H9 (cell line): ENCODE measurements around the gene SMR3A. TPM values are rescaled to one million over a fixed set of nuclear protein-coding genes. Genes with fewer than 3 reads are reported as not detected.

Experiments
- DNase-seq: peaks from one replicate; pipeline ENCODE4 v3.0.0-alpha.2; 2017
- H2AFZ ChIP-seq: one replicate; pipeline ENCODE4 v1.6.1; 2013; ENCODE audit warnings: mild to moderate bottlenecking, low read length, control low read depth, moderate library complexity
- H2AK5ac ChIP-seq: 2 replicates; pipeline ENCODE4 v1.6.1; 2013; ENCODE audit warnings: low read length, control low read depth, mixed read lengths; ENCODE audit not compliant: insufficient read length
- H2BK120ac ChIP-seq: one replicate; pipeline ENCODE4 v1.6.1; 2013; ENCODE audit warnings: low read depth, mild to moderate bottlenecking, low read length, control low read depth, inconsistent platforms; ENCODE audit not compliant: poor library complexity, severe bottlenecking
- H2BK12ac ChIP-seq: 2 replicates; pipeline ENCODE4 v1.6.1; 2013; ENCODE audit warnings: low read length, control low read depth, mixed read lengths, low read depth; ENCODE audit not compliant: insufficient read length
- H2BK15ac ChIP-seq: 2 replicates; pipeline ENCODE4 v1.6.1; 2013; ENCODE audit warnings: low read depth, low read length, control low read depth
- H2BK20ac ChIP-seq: one replicate; pipeline ENCODE4 v1.6.1; 2013; ENCODE audit warnings: low read depth, mild to moderate bottlenecking, low read length, control low read depth, inconsistent platforms; ENCODE audit not compliant: poor library complexity, severe bottlenecking
- H2BK5ac ChIP-seq: 2 replicates; pipeline ENCODE4 v1.6.1; 2013; ENCODE audit warnings: low read length, control low read depth, mixed read lengths; ENCODE audit not compliant: insufficient read length
- H3K14ac ChIP-seq: 2 replicates; pipeline ENCODE4 v1.6.1; 2013; ENCODE audit warnings: low read length, control low read depth; ENCODE audit not compliant: insufficient read depth
- H3K18ac ChIP-seq: 2 replicates; pipeline ENCODE4 v1.6.1; 2013; ENCODE audit warnings: low read depth, mild to moderate bottlenecking, mixed read lengths, low read length, control low read depth; ENCODE audit not compliant: insufficient read length
- H3K23ac ChIP-seq: 2 replicates; pipeline ENCODE4 v1.6.1; 2013; ENCODE audit warnings: low read length, control low read depth, mixed read lengths, low read depth; ENCODE audit not compliant: insufficient read length
- H3K23me2 ChIP-seq: 2 replicates; pipeline ENCODE4 v1.6.1; 2013; ENCODE audit warnings: low read depth, mild to moderate bottlenecking, mixed read lengths, low read length, control low read depth; ENCODE audit not compliant: insufficient read length, poor library complexity, severe bottlenecking
- H3K27ac ChIP-seq: 2 replicates; pipeline ENCODE4 v1.5.1; 2013; ENCODE audit warnings: low read length, control low read depth, mixed read lengths, low read depth; ENCODE audit not compliant: insufficient read length
- H3K27me3 ChIP-seq: 2 replicates; pipeline ENCODE4 v1.6.1; 2013; ENCODE audit warnings: low read length, control low read depth, inconsistent platforms; ENCODE audit not compliant: insufficient read depth
- H3K4ac ChIP-seq: 2 replicates; pipeline ENCODE4 v1.6.1; 2013; ENCODE audit warnings: low read depth, mild to moderate bottlenecking, control low read depth, inconsistent platforms, low read length, moderate library complexity
- H3K4me1 ChIP-seq: 2 replicates; pipeline ENCODE4 v1.6.1; 2013; ENCODE audit warnings: low read length, control low read depth, inconsistent platforms; ENCODE audit not compliant: insufficient read depth
- H3K4me2 ChIP-seq: 2 replicates; pipeline ENCODE4 v1.6.1; 2013; ENCODE audit warnings: low read length, control low read depth, mixed read lengths; ENCODE audit not compliant: insufficient read length, insufficient read depth
- H3K56ac ChIP-seq: 2 replicates; pipeline ENCODE4 v1.6.1; 2013; ENCODE audit warnings: low read depth, mild to moderate bottlenecking, mixed read lengths, low read length, control low read depth; ENCODE audit not compliant: insufficient read length
- H3K79me1 ChIP-seq: 2 replicates; pipeline ENCODE4 v1.6.1; 2013; ENCODE audit warnings: low read depth, mild to moderate bottlenecking, moderate library complexity, low read length, control low read depth, inconsistent platforms; ENCODE audit not compliant: insufficient read depth, poor library complexity, severe bottlenecking
- H3K79me2 ChIP-seq: 2 replicates; pipeline ENCODE4 v1.6.1; 2013; ENCODE audit warnings: low read length, control low read depth, inconsistent platforms; ENCODE audit not compliant: insufficient read depth
- H3K9ac ChIP-seq: 2 replicates; pipeline ENCODE4 v1.6.1; 2013; ENCODE audit warnings: low read length, control low read depth, mixed read lengths; ENCODE audit not compliant: insufficient read length; ENCODE audit errors: extremely low read depth
- H3K9me3 ChIP-seq: one replicate; pipeline ENCODE4 v1.6.1; 2013; ENCODE audit warnings: low read depth, low read length, inconsistent platforms; ENCODE audit not compliant: control insufficient read depth
- H3T11ph ChIP-seq: one replicate; pipeline ENCODE4 v1.6.1; 2013; ENCODE audit warnings: mild to moderate bottlenecking, low read length, control low read depth, inconsistent platforms
- H4K20me1 ChIP-seq: one replicate; pipeline ENCODE4 v1.6.1; 2013; ENCODE audit not compliant: control insufficient read depth, insufficient read length, insufficient read depth
- H4K5ac ChIP-seq: 2 replicates; pipeline ENCODE4 v1.6.1; 2013; ENCODE audit warnings: low read depth, mild to moderate bottlenecking, mixed read lengths, low read length, control low read depth; ENCODE audit not compliant: insufficient read length
- H4K8ac ChIP-seq: replicated peaks from 2 replicates; pipeline ENCODE4 v1.6.1; 2013; ENCODE audit warnings: low read length, control low read depth, mixed read lengths, low read depth; ENCODE audit not compliant: insufficient read length
- H4K91ac ChIP-seq: 2 replicates; pipeline ENCODE4 v1.6.1; 2013; ENCODE audit warnings: low read depth, mild to moderate bottlenecking, moderate library complexity, mixed read lengths, low read length, control low read depth; ENCODE audit not compliant: insufficient read length
- H3K27ac Mint-ChIP-seq, 3 experiments: 2 replicates in 2 of 3; 3 replicates in 1 of 3; pipeline ENCODE4 v1.8.0; 2020 to 2021; ENCODE audit warnings: mixed read lengths in 3 of 3, mild to moderate bottlenecking in 1 of 3, moderate library complexity in 1 of 3
- H3K27me3 Mint-ChIP-seq: 2 replicates; pipeline ENCODE4 v1.8.0; 2021; ENCODE audit warnings: low read depth, mild to moderate bottlenecking, moderate library complexity, mixed read lengths
- H3K36me3 Mint-ChIP-seq, 3 experiments: 2 replicates in 2 of 3; 3 replicates in 1 of 3; pipeline ENCODE4 v1.8.0; 2020 to 2021; ENCODE audit warnings: low read depth in 3 of 3, mixed read lengths in 3 of 3; ENCODE audit not compliant: insufficient read depth in 1 of 3
- H3K4me1 Mint-ChIP-seq, 2 experiments: 2 replicates each; pipeline ENCODE4 v1.8.0; 2020; ENCODE audit warnings: mixed read lengths in 2 of 2
- H3K4me3 Mint-ChIP-seq, 2 experiments: 2 replicates in 1 of 2; 3 replicates in 1 of 2; pipeline ENCODE4 v1.8.0; 2020 to 2021; ENCODE audit warnings: mild to moderate bottlenecking in 2 of 2, mixed read lengths in 2 of 2, moderate library complexity in 1 of 2
- H3K9me3 Mint-ChIP-seq, 2 experiments: 2 replicates in 1 of 2; 3 replicates in 1 of 2; pipeline ENCODE4 v1.8.0; 2020; ENCODE audit warnings: mild to moderate bottlenecking in 2 of 2, mixed read lengths in 2 of 2, moderate library complexity in 1 of 2
- CTCF ChIP-seq: fragments of 200-600 bp; sonication (generic); conservative IDR thresholded peaks from 3 replicates; pipeline ENCODE4 v1.8.0; 2021; ENCODE audit warnings: antibody characterized with exemption, mild to moderate bottlenecking
- WGBS: extraction: QIAGEN DNeasy Blood & Tissue Kit; methylation state at CpG from one replicate; pipeline ENCODE4 v1.1.7; 2013; ENCODE audit warnings: missing lambda C conversion rate, low lambda C conversion rate, mixed read lengths; ENCODE audit not compliant: insufficient read length; ENCODE audit errors: extremely low coverage; 5-methylcytosine and 5-hydroxymethylcytosine counted together
- total RNA-seq: library from RNA; stranded (reverse); gene quantifications from 2 replicates; pipeline ENCODE4 v1.2.1, GENCODE V29; 2021

Gene SMR3A
- total RNA-seq, 1 experiment from 2014 or later, result not detected

- Histone ChIP-seq H3K23me2 (no peaks in the 10 kb centered on the region), H3K23ac (no peak overlapping the region), H3K27me3 (no peaks in the 10 kb centered on the region), H3K79me1 (no peaks in the 10 kb centered on the region), H3K56ac (no peak overlapping the region), H3K14ac (no peak overlapping the region), H2AK5ac (no peak overlapping the region), H2BK12ac (no peak overlapping the region), H2AFZ (no peak overlapping the region), H2BK15ac (no peak overlapping the region), H3K27ac (no peak overlapping the region), H3K4me1 (no peaks in the 10 kb centered on the region), H3K79me2 (no peaks in the 10 kb centered on the region), H3K18ac (no peak overlapping the region), H2BK20ac (no peak overlapping the region), H3K4me2 (no peak overlapping the region), H4K8ac (no peak overlapping the region), H3K9ac (no peak overlapping the region), H4K5ac (no peak overlapping the region), H2BK120ac (no peak overlapping the region), H4K20me1 (no peaks in the 10 kb centered on the region), H2BK5ac (no peak overlapping the region), H3T11ph (no peak overlapping the region), H4K91ac (no peak overlapping the region), H3K4ac (no peak overlapping the region), H3K9me3 (no peaks in the 10 kb centered on the region)
- no peak for DNase-seq
- H3K9me3 Mint-ChIP-seq, result no peaks in the 10 kb centered on the region
- H3K4me1 Mint-ChIP-seq, result no peaks in the 10 kb centered on the region
- no peaks in the 10 kb centered on the region for H3K27me3 Mint-ChIP-seq
- H3K4me3 Mint-ChIP-seq, result no peak overlapping the region
- WGBS, result no CpG with 5 or more reads among the region's 1 CpG
- H3K36me3 Mint-ChIP-seq, result no peaks in the 10 kb centered on the region
- H3K27ac Mint-ChIP-seq, result no peak overlapping the region
- TF ChIP-seq CTCF, result no peak
Measured at GRCh38 chr4:70367813-70368212, 7.3 kb downstream of the SMR3A start.
